ENCODE measurements around the gene COA1. TPM values are rescaled to one million over a fixed set of nuclear protein-coding genes. Genes with fewer than 3 reads are reported as not detected.

Gene COA1
- total RNA-seq, 4 donors from 2014 or later, result 25.9 to 36.0 (median 31.1) TPM

- peak in 1 of 2 donors; percentile 51 for DNase-seq (ENCODE audit: low spot score in 2 of 2)
- intact Hi-C loops (cut with DNase I; ENCODE audit: low total_unique reads), result no loop called here
- no peak overlapping the region for H3K4me3 ChIP-seq (ENCODE audit: low read depth, poor library complexity, severe bottlenecking)
- TF ChIP-seq POLR2A (IDR thresholded peaks at IDR 0.05) (no peak), CTCF (IDR thresholded peaks at IDR 0.05) (no peak)
- 54 to 63% methylated on average over 6 of the region's 6 CpGs for WGBS, 2 donors
Observed at GRCh38 chr7:43636093-43636492, 93.2 kb downstream of the COA1 start.

GRCh38 chr7:43634384-43634783 is 94.9 kb downstream of the COA1 start:
- intact Hi-C loops (cut with DNase I; ENCODE audit: low total_unique reads), result no loop called here
- H3K4me3 ChIP-seq (ENCODE audit: low read depth, poor library complexity, severe bottlenecking), result no peak overlapping the region
- TF ChIP-seq CTCF (IDR thresholded peaks at IDR 0.05), result no peak
- no peak for DNase-seq (ENCODE audit: low spot score in 2 of 2)
- WGBS, 2 donors, result 100% methylated on average over 2 of the region's 2 CpGs

GRCh38 chr7:43632746-43633145 is 96.6 kb downstream of the COA1 start:
- H3K4me3 ChIP-seq (ENCODE audit: low read depth, poor library complexity, severe bottlenecking), result no peak overlapping the region
- no peak for DNase-seq (ENCODE audit: low spot score in 2 of 2)
- WGBS, 2 donors, result 96 to 100% methylated on average over 4 of the region's 4 CpGs
- TF ChIP-seq POLR2A (IDR thresholded peaks at IDR 0.05) (no peak), CTCF (IDR thresholded peaks at IDR 0.05) (no peak)
- intact Hi-C loops (cut with DNase I; ENCODE audit: low total_unique reads), result no loop called here

GRCh38 chr7:43631559-43631958 is 97.8 kb downstream of the COA1 start:
- DNase-seq (ENCODE audit: low spot score in 2 of 2), result no peak
- intact Hi-C loops (cut with DNase I; ENCODE audit: low total_unique reads), result no loop called here
- 99% methylated on average over 2 of the region's 2 CpGs for WGBS, 2 donors
- no peak overlapping the region for H3K4me3 ChIP-seq (ENCODE audit: low read depth, poor library complexity, severe bottlenecking)
- no peak for TF ChIP-seq POLR2A (IDR thresholded peaks at IDR 0.05)
- no peak for TF ChIP-seq CTCF (IDR thresholded peaks at IDR 0.05)

- H3K4me3 ChIP-seq (ENCODE audit: low read depth, poor library complexity, severe bottlenecking), result no peak overlapping the region
- no peak for DNase-seq (ENCODE audit: low spot score in 2 of 2)
- WGBS, 2 donors, result 82 to 96% methylated on average over 3 of the region's 3 CpGs
- no peak for TF ChIP-seq POLR2A (IDR thresholded peaks at IDR 0.05)
- intact Hi-C loops (cut with DNase I; ENCODE audit: low total_unique reads), result no loop called here
Observed at GRCh38 chr7:43630482-43630881, 98.8 kb downstream of the COA1 start.

GRCh38 chr7:43629857-43630256 is 99.5 kb downstream of the COA1 start:
- H3K4me3 ChIP-seq (ENCODE audit: low read depth, poor library complexity, severe bottlenecking), result no peak overlapping the region
- intact Hi-C loops (cut with DNase I; ENCODE audit: low total_unique reads), result no loop called here
- 77 to 87% methylated on average over 6 of the region's 6 CpGs for WGBS, 2 donors
- DNase-seq (ENCODE audit: low spot score in 2 of 2), result no peak
- no peak for TF ChIP-seq CTCF (IDR thresholded peaks at IDR 0.05)
- no peak for TF ChIP-seq POLR2A (IDR thresholded peaks at IDR 0.05)

Data from lower leg skin (tissue), 4 donors.